Nephron progenitor cell (in vitro differentiated cells): Measurements from ENCODE around the gene OR4E2.
"Not testable (repeated sequence)": the region's sequence is repeated elsewhere in the genome, so short reads cannot be mapped to it uniquely, and the experiment has no call there.

Experiments
- DNase-seq: peaks from one replicate; pipeline ENCODE4 v3.0.0; 2021
- H3K27ac Mint-ChIP-seq: 2 replicates; pipeline ENCODE4 v1.8.0; 2021; ENCODE audit warnings: mild to moderate bottlenecking, moderate library complexity, mixed read lengths
- H3K27me3 Mint-ChIP-seq: 2 replicates; pipeline ENCODE4 v1.8.0; 2021; ENCODE audit warnings: mild to moderate bottlenecking, low read depth, mixed read lengths; ENCODE audit not compliant: poor library complexity
- H3K36me3 Mint-ChIP-seq: 2 replicates; pipeline ENCODE4 v1.8.0; 2021; ENCODE audit warnings: low read depth, mixed read lengths
- H3K4me1 Mint-ChIP-seq: 2 replicates; pipeline ENCODE4 v1.8.0; 2021; ENCODE audit warnings: mixed read lengths
- H3K4me3 Mint-ChIP-seq: 2 replicates; pipeline ENCODE4 v1.8.0; 2021; ENCODE audit warnings: mild to moderate bottlenecking, moderate library complexity, mixed read lengths
- H3K9me3 Mint-ChIP-seq: 2 replicates; pipeline ENCODE4 v1.8.0; 2021; ENCODE audit warnings: mild to moderate bottlenecking, moderate library complexity, mixed read lengths
- TF ChIP-seq, protein P1 (sequence below): fragments of 200-600 bp; sonication (generic); IDR thresholded peaks from 2 replicates; pipeline ENCODE4 v1.5.0; 2021; ENCODE audit warnings: antibody characterized with exemption

The OR4E2 gene

DNA sequence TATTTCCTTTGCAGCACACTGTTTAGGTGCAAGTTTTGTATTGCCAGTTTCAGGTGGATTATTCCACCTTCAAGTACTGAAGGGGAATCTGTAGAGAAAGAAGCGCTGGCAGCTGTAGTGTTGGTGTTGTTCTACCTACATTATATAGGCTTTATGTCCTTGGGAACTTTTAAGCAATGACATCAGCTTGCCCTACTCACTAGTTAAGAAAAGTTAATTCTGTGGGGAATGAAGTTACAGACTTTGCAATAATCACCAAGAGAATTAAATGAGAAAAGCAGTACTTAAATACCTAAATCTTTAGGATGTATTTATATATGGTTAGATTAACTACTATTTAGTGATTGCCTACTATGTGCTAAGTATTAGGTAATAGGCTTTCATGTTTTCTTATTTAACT lies 20.1 kb downstream of the OR4E2 start, which contains the start of gene OR4E1:
Gene OR4E1 (minus strand): TSS at position 101 of the 400 bp plus-strand sequence. CDS start 2,883 bp downstream, outside the sequence.
- H3K4me1 Mint-ChIP-seq = no peaks in the 10 kb centered on the region
- TF ChIP-seq, protein P1, sequence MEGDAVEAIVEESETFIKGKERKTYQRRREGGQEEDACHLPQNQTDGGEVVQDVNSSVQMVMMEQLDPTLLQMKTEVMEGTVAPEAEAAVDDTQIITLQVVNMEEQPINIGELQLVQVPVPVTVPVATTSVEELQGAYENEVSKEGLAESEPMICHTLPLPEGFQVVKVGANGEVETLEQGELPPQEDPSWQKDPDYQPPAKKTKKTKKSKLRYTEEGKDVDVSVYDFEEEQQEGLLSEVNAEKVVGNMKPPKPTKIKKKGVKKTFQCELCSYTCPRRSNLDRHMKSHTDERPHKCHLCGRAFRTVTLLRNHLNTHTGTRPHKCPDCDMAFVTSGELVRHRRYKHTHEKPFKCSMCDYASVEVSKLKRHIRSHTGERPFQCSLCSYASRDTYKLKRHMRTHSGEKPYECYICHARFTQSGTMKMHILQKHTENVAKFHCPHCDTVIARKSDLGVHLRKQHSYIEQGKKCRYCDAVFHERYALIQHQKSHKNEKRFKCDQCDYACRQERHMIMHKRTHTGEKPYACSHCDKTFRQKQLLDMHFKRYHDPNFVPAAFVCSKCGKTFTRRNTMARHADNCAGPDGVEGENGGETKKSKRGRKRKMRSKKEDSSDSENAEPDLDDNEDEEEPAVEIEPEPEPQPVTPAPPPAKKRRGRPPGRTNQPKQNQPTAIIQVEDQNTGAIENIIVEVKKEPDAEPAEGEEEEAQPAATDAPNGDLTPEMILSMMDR = no peak

DNA sequence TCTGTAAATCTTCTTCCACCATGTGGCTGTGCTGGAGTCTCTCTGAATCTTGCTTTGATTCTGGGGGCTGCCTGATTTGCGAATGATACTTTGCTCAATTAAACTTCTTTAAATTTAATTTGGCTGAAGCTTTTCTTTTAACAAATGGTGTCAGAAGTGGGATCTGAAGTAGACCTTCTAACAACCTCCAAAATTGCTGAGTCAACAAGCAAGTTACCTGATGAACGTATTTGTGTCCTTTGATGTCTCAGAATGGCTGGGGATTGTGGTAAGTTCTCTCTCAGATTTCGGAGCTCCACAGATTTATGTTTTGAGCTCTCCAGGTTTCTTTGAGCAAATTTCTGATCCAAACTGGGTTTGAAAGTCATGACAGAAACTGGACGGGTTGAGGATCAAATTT lies 21.9 kb downstream of the OR4E2 start:
- H3K4me1 Mint-ChIP-seq = no peaks in the 10 kb centered on the region
- H3K9me3 Mint-ChIP-seq = peaks cover 12% of the 10 kb centered on the region
- TF ChIP-seq, protein P1 = no peak
- peaks cover 2% of the 10 kb centered on the region for H3K27me3 Mint-ChIP-seq
- H3K36me3 Mint-ChIP-seq = no peaks in the 10 kb centered on the region
- H3K4me3 Mint-ChIP-seq = no peak overlapping the region
- DNase-seq = no peak
- no peak overlapping the region for H3K27ac Mint-ChIP-seq

More for the DNA sequence above, 20.1 kb downstream of the OR4E2 start, which contains the start of gene OR4E1:
- no peaks in the 10 kb centered on the region for H3K36me3 Mint-ChIP-seq
- H3K27me3 Mint-ChIP-seq = peaks cover 9% of the 10 kb centered on the region
- H3K9me3 Mint-ChIP-seq = peaks cover 12% of the 10 kb centered on the region
- no peak within 1 kb of the TSS for H3K27ac Mint-ChIP-seq
- no peak for DNase-seq
- no peak within 1 kb of the TSS for H3K4me3 Mint-ChIP-seq

DNA sequence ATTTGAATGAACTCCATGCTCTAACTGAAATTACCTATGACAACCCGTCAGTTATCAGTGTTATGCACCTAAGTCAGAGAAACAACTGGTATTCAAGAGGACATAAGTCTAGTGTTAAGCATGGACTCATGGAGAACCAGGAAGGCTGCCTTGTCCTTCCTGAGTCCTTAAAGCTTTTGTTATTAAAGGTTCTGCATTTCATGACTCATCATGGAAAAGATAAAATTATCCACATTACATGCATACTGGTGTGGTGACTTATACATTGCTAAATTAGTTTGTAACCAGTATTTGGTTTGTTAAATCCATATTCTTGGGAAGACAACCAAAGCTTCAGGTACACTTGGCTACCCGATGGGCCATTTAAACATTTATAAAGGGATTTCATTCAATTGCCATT lies 26.4 kb downstream of the OR4E2 start:
- H3K27me3 Mint-ChIP-seq = peaks cover 15% of the 10 kb centered on the region
- no peaks in the 10 kb centered on the region for H3K36me3 Mint-ChIP-seq
- H3K27ac Mint-ChIP-seq = no peak overlapping the region
- no peaks in the 10 kb centered on the region for H3K4me1 Mint-ChIP-seq
- H3K9me3 Mint-ChIP-seq = peaks cover 12% of the 10 kb centered on the region
- no peak for DNase-seq
- TF ChIP-seq, protein P1 = no peak
- H3K4me3 Mint-ChIP-seq = no peak overlapping the region

DNA sequence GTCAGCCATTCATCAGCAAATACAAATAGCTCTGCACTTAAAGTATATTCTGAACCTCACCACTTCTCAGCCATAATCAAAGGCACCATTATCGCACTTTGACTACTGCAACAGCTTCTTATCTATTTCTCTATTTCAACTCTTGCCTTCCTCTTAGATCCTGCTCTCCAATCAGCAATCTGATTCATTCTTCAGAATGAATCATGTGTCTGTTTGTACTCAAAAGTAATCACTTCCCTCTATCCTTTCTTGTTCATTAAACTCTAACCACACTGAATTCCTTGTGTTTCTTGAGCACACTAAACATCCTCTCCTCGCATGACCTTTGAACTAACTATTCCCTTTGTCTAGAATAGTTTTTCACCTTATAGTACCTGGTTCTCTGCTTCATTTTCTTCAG lies 32.8 kb downstream of the OR4E2 start:
- TF ChIP-seq, protein P1 = no peak
- peaks cover 14% of the 10 kb centered on the region for H3K9me3 Mint-ChIP-seq
- peaks cover 32% of the 10 kb centered on the region for H3K27me3 Mint-ChIP-seq
- H3K36me3 Mint-ChIP-seq = no peaks in the 10 kb centered on the region
- H3K27ac Mint-ChIP-seq = no peak overlapping the region
- no peak overlapping the region for H3K4me3 Mint-ChIP-seq
- no peak for DNase-seq
- H3K4me1 Mint-ChIP-seq = no peaks in the 10 kb centered on the region

DNA sequence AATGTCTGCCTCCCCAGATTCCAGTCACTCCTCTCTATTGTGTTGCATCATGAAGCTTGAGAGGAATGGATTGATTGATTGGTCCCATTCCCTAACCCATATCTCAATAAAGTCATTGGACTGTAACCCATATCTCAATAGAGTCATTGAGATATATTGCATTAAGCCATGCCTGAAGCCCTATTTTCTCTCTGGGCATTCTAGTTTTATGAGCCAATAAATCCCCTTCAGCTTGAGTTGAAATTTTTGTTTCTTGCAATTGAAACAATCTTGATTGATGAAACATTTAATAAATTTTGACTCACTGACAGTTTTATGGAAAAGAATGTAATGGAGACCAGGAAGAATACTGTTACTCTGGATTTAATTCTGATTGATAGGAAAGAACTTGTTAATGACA lies 40.8 kb downstream of the OR4E2 start:
- Mint-ChIP-seq H3K27ac (no peak overlapping the region), H3K4me1 (peaks cover 4% of the 10 kb centered on the region), H3K27me3 (peaks cover 13% of the 10 kb centered on the region), H3K4me3 (no peak overlapping the region), H3K9me3 (peaks cover 5% of the 10 kb centered on the region), H3K36me3 (no peaks in the 10 kb centered on the region)
- DNase-seq = no peak
- TF ChIP-seq, protein P1 = no peak

DNA sequence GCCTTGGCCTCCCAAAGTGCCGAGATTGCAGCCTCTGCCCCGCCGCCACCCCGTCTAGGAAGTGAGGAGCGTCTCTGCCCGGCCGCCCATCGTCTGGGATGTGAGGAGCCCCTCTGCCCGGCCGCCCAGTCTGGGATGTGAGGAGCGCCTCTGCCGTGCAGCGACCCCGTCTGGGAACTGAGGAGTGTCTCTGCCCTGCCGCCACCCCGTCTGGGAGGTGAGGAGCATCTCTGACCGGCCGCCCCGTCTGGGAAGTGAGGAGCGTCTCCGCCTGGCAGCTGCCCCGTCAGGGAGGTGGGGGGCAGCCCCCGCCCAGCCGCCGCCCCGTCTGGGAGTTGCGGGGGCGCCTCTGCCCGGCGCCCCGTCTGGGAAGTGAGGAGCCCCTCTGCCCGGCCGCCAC lies 44.0 kb downstream of the OR4E2 start:
- H3K27ac Mint-ChIP-seq, H3K4me3 Mint-ChIP-seq, H3K36me3 Mint-ChIP-seq, DNase-seq, H3K4me1 Mint-ChIP-seq, H3K27me3 Mint-ChIP-seq, H3K9me3 Mint-ChIP-seq: not testable (repeated sequence)

DNA sequence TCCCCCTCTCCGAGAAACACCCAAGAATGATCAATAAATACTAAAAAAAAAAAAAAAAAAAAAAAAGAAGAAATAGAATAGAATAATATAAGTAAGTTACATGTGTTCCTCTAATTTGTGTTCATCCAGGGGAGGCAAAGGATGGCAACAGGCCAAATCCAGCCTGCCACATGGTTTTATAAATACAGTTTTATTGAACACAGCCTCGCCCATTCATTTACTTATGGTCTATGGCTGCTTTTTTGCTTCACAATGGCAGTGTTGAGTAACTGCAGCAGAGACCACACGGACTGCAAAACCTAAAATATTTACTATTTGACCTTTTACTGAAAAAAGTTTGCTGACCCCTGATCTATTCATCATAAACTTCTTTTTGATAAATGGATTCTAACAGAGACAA lies 44.9 kb downstream of the OR4E2 start:
- not testable (repeated sequence) for H3K36me3 Mint-ChIP-seq, DNase-seq, H3K27me3 Mint-ChIP-seq, H3K9me3 Mint-ChIP-seq, H3K4me3 Mint-ChIP-seq, H3K27ac Mint-ChIP-seq, H3K4me1 Mint-ChIP-seq
